ENCODE data around the gene TTBK2.
"Not testable (repeated sequence)": the region's sequence is repeated elsewhere in the genome, so short reads cannot be mapped to it uniquely, and the experiment has no call there.

GRCh38 chr15:42893911-42894310 lies 26.7 kb downstream of the TTBK2 start:
- not testable (repeated sequence) for TF ChIP-seq CTCF, POLR2A, EP300 (IDR thresholded peaks at IDR 0.05)
